ENCODE measurements around the gene ADI1.

Gene ADI1

GRCh38 chr2:3479430-3480320 lies 39.7 kb downstream of the ADI1 start:
- FAIRE-seq (no peak), DNase-seq (ENCODE audit: insufficient read length, low spot score) (no peak)
- no peak for TF ChIP-seq CTCF (IDR thresholded peaks at IDR 0.05; ENCODE audit: insufficient read depth, missing control alignments)

DNA sequence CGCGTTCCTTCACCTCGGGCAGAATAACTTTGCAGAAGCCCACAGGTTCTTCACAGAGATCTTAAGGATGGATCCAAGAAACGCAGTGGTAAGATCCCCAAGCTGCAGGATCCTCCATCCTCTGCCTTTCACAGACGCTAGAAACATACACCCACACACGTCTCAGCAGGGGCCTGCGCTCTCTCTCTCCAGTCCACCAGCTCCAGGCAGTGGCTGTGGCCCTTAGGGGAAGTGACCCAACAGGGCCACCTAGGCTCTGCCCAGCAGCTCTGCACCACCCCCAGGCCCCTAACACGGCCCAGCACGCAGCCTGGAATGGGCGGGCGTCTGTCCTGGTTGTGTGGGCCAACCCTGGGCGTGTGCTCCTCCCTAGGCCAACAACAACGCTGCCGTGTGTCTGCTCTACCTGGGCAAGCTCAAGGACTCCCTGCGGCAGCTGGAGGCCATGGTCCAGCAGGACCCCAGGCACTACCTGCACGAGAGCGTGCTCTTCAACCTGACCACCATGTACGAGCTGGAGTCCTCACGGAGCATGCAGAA lies 40.4 kb downstream of the ADI1 start:
- DNase-seq (ENCODE audit: insufficient read length, low spot score) = no peak
- FAIRE-seq = no peak
- TF ChIP-seq CTCF (IDR thresholded peaks at IDR 0.05; ENCODE audit: insufficient read depth, missing control alignments) = no peak

- TF ChIP-seq CTCF (IDR thresholded peaks at IDR 0.05; ENCODE audit: insufficient read depth, missing control alignments) = no peak
- DNase-seq (ENCODE audit: insufficient read length, low spot score) (no peak), FAIRE-seq (no peak)
Measured at GRCh38 chr2:3476985-3477327, 42.4 kb downstream of the ADI1 start.

- no peak for DNase-seq (ENCODE audit: insufficient read length, low spot score)
- no peak for FAIRE-seq
- TF ChIP-seq CTCF (IDR thresholded peaks at IDR 0.05; ENCODE audit: insufficient read depth, missing control alignments) = no peak
Measured at GRCh38 chr2:3476321-3476984, 42.9 kb downstream of the ADI1 start.

- DNase-seq (ENCODE audit: insufficient read length, low spot score) (no peak), FAIRE-seq (no peak)
Measured at GRCh38 chr2:3475771-3476170, 43.6 kb downstream of the ADI1 start.

GRCh38 chr2:3472966-3473365 lies 46.4 kb downstream of the ADI1 start:
- FAIRE-seq (no peak), DNase-seq (ENCODE audit: insufficient read length, low spot score) (no peak)
- TF ChIP-seq CTCF (IDR thresholded peaks at IDR 0.05; ENCODE audit: insufficient read depth, missing control alignments) = no peak

More at GRCh38 chr2:3475771-3476170, 43.6 kb downstream of the ADI1 start:
- TF ChIP-seq CTCF (IDR thresholded peaks at IDR 0.05; ENCODE audit: insufficient read depth, missing control alignments) = no peak
